DND-41 (cell line): Measurements from ENCODE around the gene DEFB113.

Source experiments
- CTCF ChIP-seq: IDR thresholded peaks from 2 replicates; pipeline ENCODE4 v1.5.1; 2012; ENCODE audit warnings: borderline replicate concordance, low read length, moderate library complexity, mild to moderate bottlenecking; ENCODE audit not compliant: poor library complexity, severe bottlenecking; ENCODE audit errors: extremely low read depth
- EZH2 ChIP-seq: IDR thresholded peaks from 3 replicates; pipeline ENCODE4 v1.6.1; 2012; ENCODE audit warnings: borderline replicate concordance, low read depth, mild to moderate bottlenecking, moderate library complexity, low read length, inconsistent platforms; ENCODE audit not compliant: severe bottlenecking

DNA sequence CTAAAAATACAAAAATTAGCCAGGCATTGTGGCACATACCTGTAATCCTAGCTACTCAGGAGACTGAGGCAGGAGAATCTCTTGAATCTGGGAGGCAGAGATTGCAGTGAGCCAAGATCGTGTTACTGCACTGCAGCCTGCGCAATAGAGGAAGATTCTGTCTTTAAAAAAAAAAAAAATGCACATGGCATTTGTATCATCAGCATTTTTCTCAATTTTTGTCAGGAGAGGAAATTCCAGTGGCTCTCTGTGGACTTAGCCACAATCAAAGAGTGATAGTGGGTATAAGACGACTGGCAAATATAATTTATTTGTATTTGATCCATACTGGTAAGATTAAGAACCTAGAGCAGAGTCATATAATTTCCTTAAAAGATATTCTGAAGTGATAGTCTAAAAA is 34.0 kb downstream of the DEFB113 start:
- TF ChIP-seq CTCF (no peak), EZH2 (no peak)
